Body of pancreas (tissue), 4 donors: ENCODE measurements around the gene CHCHD2. TPM values are rescaled to one million over a fixed set of nuclear protein-coding genes. Genes with fewer than 3 reads are reported as not detected.
"Not testable (repeated sequence)": the region's sequence is repeated elsewhere in the genome, so short reads cannot be mapped to it uniquely, and the experiment has no call there.

Experiments
- ATAC-seq: fragments of 150-250 bp; one replicate; pipeline ENCODE4 v1.9.1; 2016
- DNase-seq, 4 donors: peaks; one replicate each; pipeline ENCODE4 v3.0.0-alpha.2; 2019
- H3K27ac ChIP-seq, 4 donors: fragments of 200-600 bp; sonication (generic); 1 replicate in 3 of 4; 2 replicates in 1 of 4; pipeline versions ENCODE4 v1.5.1 to v1.6.1; 2016 to 2019; ENCODE audit warnings: mild to moderate bottlenecking in 1 of 4, mixed read lengths in 1 of 4, moderate library complexity in 1 of 4
- H3K27me3 ChIP-seq, 2 donors: fragments of 200-600 bp; sonication (generic); one replicate each; pipeline ENCODE4 v1.6.0; 2016; ENCODE audit warnings: mild to moderate bottlenecking in 1 of 2
- H3K36me3 ChIP-seq, 2 donors: fragments of 200-600 bp; sonication (generic); replicated peaks in 1 of 2; 2 replicates each; pipeline ENCODE4 v1.5.1; 2016; ENCODE audit warnings: low read depth in 2 of 2; ENCODE audit not compliant: insufficient read depth in 1 of 2
- H3K4me1 ChIP-seq: fragments of 200-600 bp; sonication (generic); one replicate; pipeline ENCODE4 v1.6.0; 2016
- H3K4me3 ChIP-seq, 2 donors: fragments of 200-600 bp; sonication (generic); 1 replicate in 1 of 2; 2 replicates in 1 of 2; pipeline ENCODE4 v1.5.1; 2016 to 2019
- H3K9me3 ChIP-seq, 3 donors: fragments of 200-600 bp; sonication (generic); 1 replicate in 2 of 3; 2 replicates in 1 of 3; pipeline ENCODE4 v1.5.1; 2016
- CTCF ChIP-seq, 7 experiments: fragments of 450-650 bp in 4 of 7; fragments of 200-600 bp in 3 of 7; sonication (generic) in 3 of 7; IDR thresholded peaks; one replicate each; pipeline ENCODE4 v1.5.1; 2016 to 2019; ENCODE audit warnings: antibody characterized with exemption in 7 of 7
- POLR2A ChIP-seq, 3 donors: fragments of 450-650 bp; IDR thresholded peaks; one replicate each; pipeline ENCODE4 v1.6.1; 2016; ENCODE audit warnings: antibody characterized with exemption in 3 of 3, mild to moderate bottlenecking in 2 of 3
- WGBS, 2 donors: methylation state at CpG; one replicate each; pipeline ENCODE4 v1.1.5; 2017; 5-methylcytosine and 5-hydroxymethylcytosine counted together
- intact Hi-C: fragments of 100-400 bp; cut with DNase I; formaldehyde crosslinking; loops from one replicate; pipeline ENCODE4 v1.15.1; 2023
- total RNA-seq, 2 donors: library from RNA; depleted of rRNA; stranded (reverse); fragments of >200 nt; gene quantifications; one replicate each; pipeline ENCODE4 v1.1.0, GENCODE V29; 2016

CHCHD2 gene
- total RNA-seq, 2 donors from 2014 or later, result 154 to 194 TPM

GRCh38 chr7:56077681-56078080, 28.6 kb downstream of the CHCHD2 start:
- 87% methylated on average over 3 of the region's 3 CpGs; no CpG with 5 or more reads in 1 of the 2 donors for WGBS, 2 donors
- ATAC-seq (no peak), DNase-seq (peak in 1 of 4 donors; percentile 0)
- Histone ChIP-seq H3K9me3 (no peaks in the 10 kb centered on the region), H3K27ac (no peak overlapping the region), H3K36me3 (no peaks in the 10 kb centered on the region), H3K4me3 (no peak overlapping the region), H3K4me1 (peaks cover 24% of the 10 kb centered on the region), H3K27me3 (no peaks in the 10 kb centered on the region)
- TF ChIP-seq POLR2A (IDR thresholded peaks at IDR 0.05) (no peak), CTCF (IDR thresholded peaks at IDR 0.05) (no peak)
- intact Hi-C loops, result no loop called here

GRCh38 chr7:56074371-56074791, 31.9 kb downstream of the CHCHD2 start:
- TF ChIP-seq CTCF (IDR thresholded peaks at IDR 0.05) (peak; percentile 89 to 99 (median 99)), POLR2A (IDR thresholded peaks at IDR 0.05) (peak in 1 of 3 donors; percentile 23)
- 7 to 16% methylated on average over 18 to 19 of the region's 19 CpGs for WGBS, 2 donors
- DNase-seq, result peak; percentile 94 to 97 (median 97)
- H3K27ac ChIP-seq, result peak overlapping the region in 3 of 4 donors; percentile 57 to 72 (median 72)
- H3K36me3 ChIP-seq, result peaks cover 7% of the 10 kb centered on the region in 2 donors
- no peak overlapping the region for H3K4me3 ChIP-seq
- H3K27me3 ChIP-seq, result no peaks in the 10 kb centered on the region
- peaks cover 16% of the 10 kb centered on the region for H3K4me1 ChIP-seq
- intact Hi-C loops, result loop anchor here (5.0 kb wide), 1 partner anchor 67 kb away; no protein-coding TSS in a partner anchor
- no peaks in the 10 kb centered on the region for H3K9me3 ChIP-seq
- ATAC-seq, result peak; percentile 99

- H3K27me3 ChIP-seq, H3K4me3 ChIP-seq, ATAC-seq, intact Hi-C loops, H3K9me3 ChIP-seq, H3K27ac ChIP-seq: not testable (repeated sequence)
- 96 to 97% methylated on average over 13 of the region's 13 CpGs for WGBS, 2 donors
- H3K4me1 ChIP-seq, result peaks cover 30% of the 10 kb centered on the region
- H3K36me3 ChIP-seq, result peaks cover 7 to 13% of the 10 kb centered on the region in 2 donors
- DNase-seq, result peak in 1 of 4 donors; percentile 1
These were observed 39.9 kb downstream of the CHCHD2 start for GRCh38 chr7:56066376-56066775.

- peak within 1 kb of the TSS; percentile 59 to 65 for H3K4me3 ChIP-seq
- no peaks in the 10 kb centered on the region for H3K9me3 ChIP-seq
- 0 to 2% methylated on average over 8 to 49 of the region's 49 CpGs for WGBS, 2 donors
- H3K4me1 ChIP-seq, result peaks cover 42% of the 10 kb centered on the region
- peaks cover 0 to 19% of the 10 kb centered on the region in 2 donors for H3K36me3 ChIP-seq
- H3K27me3 ChIP-seq, result no peaks in the 10 kb centered on the region
- ATAC-seq (peak; percentile 94), DNase-seq (peak; percentile 87 to 93 (median 90))
- intact Hi-C loops, result no loop called here
- peak within 1 kb of the TSS; percentile 91 to 95 (median 92) for H3K27ac ChIP-seq
- TF ChIP-seq CTCF (IDR thresholded peaks at IDR 0.05) (peak in 1 of 7 experiments; percentile 27), POLR2A (IDR thresholded peaks at IDR 0.05) (peak; percentile 80 to 91 (median 89))
These were observed 42.2 kb downstream of the CHCHD2 start, which contains the start of gene SUMF2 for GRCh38 chr7:56063882-56064625. SUMF2 (plus strand) TSS chr7:56064286; CDS start chr7:56064312, 26 bp downstream.

- H3K4me1 ChIP-seq, result peaks cover 42% of the 10 kb centered on the region
- no peak for DNase-seq
- 51 to 54% methylated on average over 7 of the region's 7 CpGs for WGBS, 2 donors
- intact Hi-C loops, result no loop called here
- H3K36me3 ChIP-seq, result peaks cover 0 to 19% of the 10 kb centered on the region in 2 donors
- no peaks in the 10 kb centered on the region for H3K9me3 ChIP-seq
- TF ChIP-seq POLR2A (IDR thresholded peaks at IDR 0.05) (no peak), CTCF (IDR thresholded peaks at IDR 0.05) (no peak)
- H3K4me3 ChIP-seq, result no peak overlapping the region
- no peak for ATAC-seq
- peak overlapping the region; percentile 91 to 95 (median 92) for H3K27ac ChIP-seq
- H3K27me3 ChIP-seq, result no peaks in the 10 kb centered on the region
These were observed 42.8 kb downstream of the CHCHD2 start for GRCh38 chr7:56063500-56063881.
